AML-193 (cell line): ENCODE data around the gene NECAP2.

ENCODE experiments used
- DNase-seq, 2 experiments: peaks; one replicate each; lab custom pipeline; 2025; lab: John Stamatoyannopoulos, UW

The NECAP2 gene, protein sequence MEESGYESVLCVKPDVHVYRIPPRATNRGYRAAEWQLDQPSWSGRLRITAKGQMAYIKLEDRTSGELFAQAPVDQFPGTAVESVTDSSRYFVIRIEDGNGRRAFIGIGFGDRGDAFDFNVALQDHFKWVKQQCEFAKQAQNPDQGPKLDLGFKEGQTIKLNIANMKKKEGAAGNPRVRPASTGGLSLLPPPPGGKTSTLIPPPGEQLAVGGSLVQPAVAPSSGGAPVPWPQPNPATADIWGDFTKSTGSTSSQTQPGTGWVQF

DNA sequence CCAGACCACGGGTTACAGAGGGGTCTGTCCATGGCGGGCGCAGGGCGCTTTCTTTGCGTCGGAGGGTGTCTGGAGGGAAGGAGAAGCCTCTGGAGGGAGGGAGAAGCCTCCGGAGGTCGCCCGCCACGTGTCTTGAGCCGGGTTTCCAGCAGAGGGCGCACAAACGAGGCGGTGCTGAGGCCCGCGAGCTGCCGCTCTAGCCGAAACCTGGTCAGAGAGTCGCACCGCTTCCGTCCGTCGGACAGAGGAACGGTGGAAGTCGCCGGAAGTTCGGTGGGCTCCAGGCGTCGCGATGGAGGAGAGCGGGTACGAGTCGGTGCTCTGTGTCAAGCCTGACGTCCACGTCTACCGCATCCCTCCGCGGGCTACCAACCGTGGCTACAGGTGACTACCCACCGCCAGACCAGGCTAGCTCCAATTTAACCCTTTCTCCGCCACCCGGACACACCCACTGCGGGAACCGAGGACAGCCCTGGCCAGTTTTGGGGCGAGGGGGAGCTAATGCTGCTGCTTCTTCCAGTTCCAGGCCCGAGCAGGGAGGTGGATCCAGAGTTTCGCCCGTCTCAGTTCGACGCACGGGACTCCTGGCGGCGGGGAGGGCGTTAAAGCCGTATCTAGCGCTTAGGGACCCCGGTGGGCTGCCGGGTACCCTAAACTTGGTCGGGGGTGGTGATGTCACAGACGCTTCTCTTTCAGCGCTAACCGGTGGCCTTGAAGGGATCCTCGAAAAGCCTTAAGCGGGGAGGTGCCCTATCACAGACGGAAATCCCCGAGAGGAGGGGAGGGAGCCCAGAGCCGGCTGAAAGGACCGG is at the start of gene NECAP2:
Gene NECAP2, plus strand, starts transcription at position 255 of the 812 bp plus-strand sequence. Its CDS starts 38 bp downstream, at position 293.
- peak; percentile 88 to 91 for DNase-seq

DNA sequence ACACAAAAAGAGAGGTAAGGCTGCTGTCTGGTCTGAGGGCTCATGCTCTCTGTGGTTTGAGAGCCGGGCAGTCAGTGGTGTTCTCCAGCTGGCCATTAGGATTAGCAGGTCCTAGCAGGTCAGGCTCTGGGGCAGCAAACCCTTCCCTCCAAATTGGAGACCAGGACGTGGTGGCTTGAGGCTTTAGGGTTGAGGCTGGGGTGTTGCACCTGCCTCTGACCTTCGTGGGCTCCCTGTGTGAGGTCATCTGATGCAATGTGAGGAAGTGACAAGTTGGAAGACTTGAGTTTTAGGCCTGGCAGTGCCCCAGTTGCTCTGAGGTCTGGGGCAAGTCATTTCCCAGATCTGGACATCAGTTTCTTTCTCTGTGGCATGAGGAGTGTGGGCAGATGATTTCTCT is 49.1 kb upstream of the NECAP2 start:
- peak; percentile 43 to 49 for DNase-seq

DNA sequence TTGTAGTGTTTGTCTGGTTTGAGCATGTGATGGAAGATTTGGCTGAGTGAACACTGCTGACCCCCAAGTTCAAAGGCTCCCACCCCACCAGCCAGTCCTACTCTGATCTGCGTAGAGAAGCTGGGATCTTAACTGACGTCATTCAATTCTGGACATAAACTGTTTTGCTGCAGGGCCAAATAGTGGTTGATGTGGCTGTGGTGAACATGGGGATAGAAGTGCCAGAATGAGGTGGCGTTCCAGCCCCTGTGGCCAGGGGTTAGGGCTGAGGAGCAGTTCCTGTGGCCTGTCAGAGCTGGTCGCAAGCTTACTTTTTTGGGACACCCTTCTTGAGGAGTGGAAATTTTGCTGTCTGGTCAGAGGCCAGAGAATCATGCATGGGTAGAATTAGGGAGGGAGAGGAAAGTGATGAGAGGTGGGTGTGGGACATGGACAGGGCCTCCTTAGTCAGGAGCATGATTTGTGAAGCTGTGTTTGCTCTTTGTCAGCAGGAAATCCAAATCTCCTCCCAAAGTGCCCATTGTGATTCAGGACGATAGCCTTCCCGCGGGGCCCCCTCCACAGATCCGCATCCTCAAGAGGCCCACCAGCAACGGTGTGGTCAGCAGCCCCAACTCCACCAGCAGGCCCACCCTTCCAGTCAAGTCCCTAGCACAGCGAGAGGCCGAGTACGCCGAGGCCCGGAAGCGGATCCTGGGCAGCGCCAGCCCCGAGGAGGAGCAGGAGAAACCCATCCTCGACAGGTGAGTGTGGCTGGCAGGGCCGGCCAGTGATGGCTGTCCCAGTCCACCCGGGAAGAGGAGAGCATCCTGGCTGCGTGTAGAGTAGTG is 47.6 kb upstream of the NECAP2 start:
- no peak for DNase-seq

DNA sequence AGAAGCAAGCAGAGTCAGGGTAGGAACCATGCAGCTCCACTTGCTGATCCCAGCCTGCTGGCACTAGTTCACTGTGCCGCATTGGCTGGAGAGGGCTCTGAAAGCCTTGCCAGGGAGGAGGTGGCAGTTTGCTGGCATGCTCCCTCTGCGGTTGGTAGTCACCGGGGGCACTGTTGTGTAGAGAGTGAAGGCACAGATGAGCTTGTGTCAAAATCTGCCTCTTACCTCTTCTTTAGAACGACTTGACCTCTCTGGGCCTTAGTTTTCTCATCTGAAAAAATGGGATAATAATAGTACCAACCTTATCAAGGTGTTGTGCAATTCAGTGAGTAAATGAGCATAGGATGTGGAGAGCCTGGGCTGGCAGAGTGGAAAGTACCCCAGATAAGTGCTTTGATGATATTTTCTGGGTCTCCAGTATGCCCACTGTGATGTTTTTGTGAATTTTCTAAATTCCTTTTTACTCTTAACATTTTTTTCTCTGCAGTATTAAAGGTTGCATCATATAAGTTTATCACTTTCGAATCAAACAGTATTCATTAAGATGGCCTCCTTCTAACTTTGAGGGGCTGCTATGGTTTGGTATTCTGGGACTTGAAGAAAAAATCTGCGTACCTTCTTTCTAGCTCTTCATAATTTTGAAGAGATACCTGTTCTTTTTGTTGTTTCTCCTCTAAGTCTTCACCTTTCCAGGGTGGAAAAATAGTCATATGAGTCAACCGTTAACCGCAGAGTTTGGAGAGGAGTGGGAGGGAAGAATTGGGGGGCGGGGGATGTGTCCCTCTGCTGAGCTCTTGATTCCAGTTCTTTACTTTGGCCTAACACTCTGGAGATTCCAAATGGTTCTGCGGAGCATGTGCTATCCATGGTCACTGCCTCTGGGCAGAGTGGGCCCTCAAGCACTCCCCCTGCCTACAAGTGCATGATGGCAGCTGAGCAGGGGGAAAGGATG is 46.7 kb upstream of the NECAP2 start:
- DNase-seq: no peak

DNA sequence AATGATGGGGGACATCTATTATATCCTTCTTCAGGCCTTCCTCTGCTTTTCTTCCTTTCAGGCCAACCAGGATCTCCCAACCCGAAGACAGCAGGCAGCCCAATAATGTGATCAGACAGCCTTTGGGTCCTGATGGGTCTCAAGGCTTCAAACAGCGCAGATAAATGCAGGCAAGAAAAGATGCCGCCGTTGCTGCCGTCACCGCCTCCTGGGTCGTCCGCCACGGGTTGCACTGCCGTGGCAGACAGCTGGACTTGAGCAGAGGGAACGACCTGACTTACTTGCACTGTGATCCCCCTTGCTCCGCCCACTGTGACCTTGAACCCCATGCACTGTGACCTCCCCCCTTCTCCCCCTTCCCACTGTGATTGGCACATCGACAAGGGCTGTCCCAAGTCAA is 45.5 kb upstream of the NECAP2 start:
- no peak for DNase-seq

DNA sequence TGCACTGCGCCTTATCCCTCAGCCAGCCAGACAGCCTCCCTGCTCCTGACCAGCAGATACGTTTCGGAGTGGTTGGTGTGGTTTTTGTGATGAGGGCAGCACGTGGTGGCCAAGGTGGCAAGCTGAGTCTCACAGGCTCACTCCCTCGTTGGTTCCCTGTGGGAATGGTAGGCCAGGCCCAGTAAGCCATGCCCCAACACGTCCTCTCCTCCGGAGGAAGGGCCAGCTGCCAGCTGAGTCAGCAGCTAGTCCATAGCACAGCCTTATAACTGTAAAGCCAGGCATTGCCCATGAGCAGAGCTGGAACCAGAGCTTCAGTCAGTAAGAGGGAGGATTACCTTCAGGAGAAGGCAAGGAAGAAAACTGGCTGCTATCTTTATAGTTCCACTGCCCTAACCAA is 43.9 kb upstream of the NECAP2 start:
- no peak for DNase-seq

DNA sequence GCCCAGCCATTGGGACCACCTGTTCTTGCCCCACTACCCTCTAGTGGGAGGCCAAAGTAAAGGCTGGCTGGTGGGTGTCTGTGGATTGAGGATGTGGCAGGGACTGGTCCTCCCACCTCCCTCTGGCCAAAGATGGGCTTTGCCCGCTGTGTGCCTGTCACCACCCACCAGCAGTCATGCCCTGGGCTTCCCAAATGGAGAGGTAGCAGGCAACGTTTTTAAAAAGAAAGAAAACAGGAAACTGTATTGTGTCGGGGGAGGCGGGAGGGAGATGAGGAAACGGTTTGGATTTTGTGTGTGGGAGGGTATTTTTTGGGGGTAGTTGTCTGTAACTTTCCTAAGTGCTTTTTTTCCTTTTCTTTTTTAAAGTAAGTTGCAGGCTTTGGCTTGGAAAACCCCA is 43.4 kb upstream of the NECAP2 start:
- DNase-seq: no peak

DNA sequence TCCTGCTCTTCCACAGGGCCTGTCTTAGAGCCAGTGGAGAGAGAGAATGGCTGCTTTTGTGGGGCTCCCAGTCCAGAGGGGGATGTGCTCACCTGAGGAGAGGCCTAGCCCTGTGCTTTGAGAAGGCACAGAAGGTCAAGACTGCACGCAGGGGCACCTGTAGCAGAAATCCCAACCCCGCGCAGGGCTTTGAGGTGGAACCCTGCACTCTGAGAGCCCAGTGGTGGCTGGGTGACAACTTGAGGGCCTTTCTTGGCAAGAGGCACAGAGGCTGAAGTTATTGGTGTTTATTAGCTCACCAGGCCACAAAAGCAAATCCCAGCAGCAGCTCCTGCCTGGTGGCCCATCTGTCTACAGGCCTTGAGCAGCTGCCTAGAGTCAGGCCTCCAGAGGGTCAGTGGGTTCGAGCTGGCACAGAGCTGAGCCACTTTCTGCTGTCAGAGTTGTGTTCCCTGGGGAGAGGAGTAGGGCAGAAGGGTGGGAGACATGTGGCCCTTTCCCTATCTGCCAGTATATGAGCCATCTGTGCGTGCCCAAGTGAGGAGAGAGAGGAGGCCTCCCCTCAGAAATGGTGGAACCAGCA is 42.1 kb upstream of the NECAP2 start:
- DNase-seq: no peak

DNA sequence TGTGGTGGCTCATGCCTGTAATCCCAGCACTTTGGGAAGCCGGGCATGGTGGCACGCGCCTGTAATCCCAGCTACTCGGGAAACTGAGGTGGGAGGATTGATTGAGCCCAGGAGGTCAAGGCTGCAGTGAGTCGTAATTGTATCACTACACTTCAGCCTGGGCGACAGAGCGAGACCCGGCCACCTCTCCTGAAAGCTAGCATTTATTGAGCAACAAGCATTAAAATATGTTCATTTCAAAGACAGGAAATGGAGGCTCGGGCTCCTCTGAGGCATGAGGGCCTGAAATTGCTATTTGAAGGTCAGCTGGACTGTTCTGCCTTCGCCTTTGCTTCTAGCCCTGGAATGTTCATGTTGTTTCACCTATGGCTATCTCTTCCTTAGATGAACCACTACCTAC is 37.8 kb upstream of the NECAP2 start:
- no peak for DNase-seq

DNA sequence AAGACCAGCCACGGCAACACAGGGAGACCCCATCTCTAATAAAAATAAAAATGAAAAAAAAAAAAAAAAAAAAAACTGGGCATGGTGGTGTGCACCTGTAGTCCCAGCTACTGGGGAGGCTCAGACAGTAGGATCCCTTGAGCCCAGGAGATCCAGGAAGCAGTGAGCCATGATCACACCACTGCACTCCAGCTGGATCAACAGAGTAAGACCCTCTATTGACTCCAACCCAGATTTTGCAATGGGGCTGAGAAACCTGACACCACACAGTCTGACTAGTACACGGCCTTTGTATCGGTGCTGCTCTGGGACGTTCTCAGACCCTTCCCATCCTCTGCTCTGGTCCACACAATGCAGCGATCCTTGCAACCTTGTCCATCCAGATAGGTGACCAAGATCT is 35.1 kb upstream of the NECAP2 start:
- no peak for DNase-seq

DNA sequence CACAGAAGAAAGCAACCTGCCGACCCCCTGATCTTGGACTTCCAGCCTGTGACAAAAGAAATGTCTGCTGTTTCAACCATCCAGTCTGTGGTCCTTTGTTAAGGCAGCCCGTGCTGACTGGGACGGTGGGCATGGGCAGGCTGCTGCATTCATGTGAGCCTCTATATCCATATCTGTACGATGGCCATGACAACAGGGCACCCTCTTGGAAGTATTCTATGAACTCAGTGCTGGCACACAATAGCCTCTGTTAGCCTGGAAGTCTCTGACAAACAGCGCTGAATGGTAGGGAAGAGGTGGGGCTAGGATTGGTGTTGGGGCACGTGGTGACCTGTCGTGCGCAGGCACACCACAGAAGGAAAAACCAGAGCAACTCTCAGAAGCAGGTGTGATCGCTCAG is 33.7 kb upstream of the NECAP2 start:
- DNase-seq: no peak

DNA sequence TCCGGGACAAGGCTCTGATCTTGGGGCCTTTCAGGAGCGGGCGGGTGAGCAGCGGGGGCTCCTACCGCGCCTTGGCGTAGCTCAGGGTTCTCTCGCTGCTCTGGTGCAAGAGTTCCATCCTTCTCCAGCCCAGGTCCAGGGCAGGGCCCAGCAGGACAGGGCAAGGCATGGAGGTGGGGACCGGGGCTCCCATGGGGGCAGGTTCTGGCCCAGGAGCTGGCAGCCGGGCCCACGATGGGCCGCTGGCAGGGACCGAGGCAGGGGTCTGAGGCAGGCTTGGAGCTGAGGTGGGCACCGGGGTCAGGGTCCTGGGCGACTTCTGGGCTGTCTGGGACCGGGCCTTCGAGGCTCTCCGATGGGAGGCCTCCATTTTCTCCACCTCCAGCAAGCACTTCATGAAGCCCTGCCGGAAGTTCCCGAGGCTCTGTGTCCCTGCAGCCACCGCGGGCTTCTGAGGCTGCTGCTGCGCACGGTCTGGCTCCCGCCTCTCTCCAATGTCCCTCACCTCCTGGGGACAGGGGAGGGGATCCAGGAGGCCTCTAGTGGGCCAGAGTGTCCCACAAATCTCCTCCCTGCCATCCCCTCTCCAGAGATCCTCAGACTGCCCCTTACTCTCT is 30.9 kb upstream of the NECAP2 start:
- no peak for DNase-seq

DNA sequence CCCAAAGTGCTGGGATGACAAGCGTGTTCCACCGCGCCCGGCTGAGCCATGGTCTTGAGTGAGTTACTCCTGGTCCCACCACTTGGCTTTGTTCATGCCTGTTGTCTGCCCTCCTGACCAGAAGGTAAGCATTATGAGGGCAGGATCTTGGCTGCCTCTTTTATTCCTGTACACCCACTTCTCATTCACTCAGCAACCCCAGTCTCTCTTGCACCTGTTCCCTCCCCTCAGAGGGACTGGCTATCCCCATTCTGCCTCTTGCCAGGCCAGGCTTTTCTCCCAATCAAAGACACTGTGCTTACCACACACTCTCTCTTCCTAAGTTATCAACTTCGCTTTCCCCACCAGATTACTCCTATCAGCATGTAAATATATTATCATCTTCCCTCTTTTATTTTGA is 29.7 kb upstream of the NECAP2 start:
- no peak for DNase-seq

DNA sequence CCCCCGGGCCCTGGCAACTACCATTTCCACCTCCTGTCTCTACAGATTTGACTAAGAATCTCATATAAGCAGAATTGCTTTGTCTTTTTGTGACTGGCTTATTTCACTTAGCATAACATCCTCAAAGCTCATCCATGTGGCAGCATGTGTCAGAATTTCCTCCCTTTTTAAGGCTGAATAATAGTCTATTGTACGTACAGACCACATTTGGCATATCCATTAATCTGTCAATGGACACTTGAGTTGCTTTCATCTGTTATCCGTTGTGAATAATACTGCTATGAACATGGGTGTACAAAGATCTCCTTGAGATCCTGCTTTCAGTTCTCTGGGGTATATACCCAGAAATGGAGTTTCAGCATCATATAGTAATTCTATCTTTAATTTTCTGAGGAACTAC is 27.3 kb upstream of the NECAP2 start:
- DNase-seq: no peak

DNA sequence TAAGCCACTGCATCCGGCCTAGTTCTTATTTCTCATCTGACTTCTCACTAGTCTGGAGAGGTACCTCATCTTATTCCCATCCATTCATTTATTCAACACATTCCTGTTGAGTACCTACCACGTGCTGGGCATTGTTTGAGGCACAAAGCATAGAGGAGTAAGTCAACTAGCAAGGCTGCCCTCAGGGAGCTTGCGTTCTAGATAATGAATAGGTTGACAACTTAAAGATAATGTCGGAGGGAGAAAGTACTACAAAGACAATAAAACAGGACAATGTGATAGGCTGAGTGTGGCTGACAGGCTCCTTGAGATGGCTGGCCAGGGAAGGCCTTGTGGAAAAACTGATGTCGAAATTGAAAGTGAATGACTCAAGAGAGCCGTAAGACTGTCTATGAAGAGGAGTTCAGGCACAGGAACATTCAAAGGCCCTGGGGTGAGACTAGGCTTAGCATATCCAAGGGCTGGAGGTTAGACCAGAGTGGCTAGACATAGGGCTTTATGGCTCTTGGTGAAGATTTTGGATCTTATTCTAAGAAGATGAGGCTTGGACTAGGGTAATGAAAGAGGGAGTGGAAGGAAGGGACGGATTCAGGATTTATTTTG is 21.6 kb upstream of the NECAP2 start:
- no peak for DNase-seq

DNA sequence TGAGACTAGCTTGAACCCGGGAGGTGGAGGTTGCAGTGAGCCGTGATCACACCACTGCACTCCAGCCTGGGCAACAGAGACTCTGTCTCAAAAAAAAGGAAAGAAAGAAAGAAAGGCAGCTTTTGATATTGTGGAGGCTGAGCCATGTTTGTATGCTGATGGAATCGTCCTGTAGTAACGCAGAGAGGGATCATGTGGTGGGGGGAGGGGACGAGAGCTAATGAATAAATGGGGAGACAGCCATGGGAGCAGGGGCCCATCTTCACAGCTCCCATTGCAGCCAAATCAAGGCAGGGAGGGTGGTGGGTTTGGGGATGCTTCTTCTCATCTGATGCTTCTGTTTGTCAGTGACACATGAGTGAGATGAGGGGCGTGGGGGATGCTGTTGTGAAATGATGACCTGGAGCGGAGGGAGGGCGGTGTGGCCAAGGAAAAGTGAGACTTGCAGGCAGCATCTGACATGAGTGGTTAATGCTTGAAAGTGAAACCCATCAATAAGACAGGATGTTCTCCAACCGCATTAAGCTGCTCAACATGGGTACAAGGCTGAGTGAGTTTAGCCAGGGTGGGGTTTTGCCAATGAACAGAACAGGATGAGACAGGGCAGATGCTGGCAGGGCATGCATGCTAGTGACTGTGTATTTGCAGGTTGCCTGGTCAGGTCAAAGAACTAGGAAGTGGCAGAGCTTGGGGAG is 20.0 kb upstream of the NECAP2 start:
- DNase-seq: no peak

DNA sequence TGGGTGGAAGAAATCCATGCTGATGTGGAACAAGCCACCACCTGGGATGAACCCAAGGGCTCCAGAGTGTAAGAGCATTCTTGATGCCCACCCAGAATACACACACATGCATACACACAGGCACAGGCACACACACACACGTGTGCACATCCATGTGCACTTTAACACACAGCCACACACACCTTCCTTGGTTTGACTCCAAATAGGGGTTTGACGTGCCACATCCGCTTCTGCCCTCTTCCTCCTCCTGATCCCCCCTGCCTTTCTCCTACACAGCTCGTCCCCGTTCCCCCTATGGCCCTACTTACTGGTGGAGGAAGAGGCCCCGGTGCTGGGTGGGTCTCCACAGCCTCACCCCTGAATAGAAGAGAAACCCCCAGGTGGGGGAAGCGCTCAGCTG is 19.3 kb upstream of the NECAP2 start:
- no peak for DNase-seq

DNA sequence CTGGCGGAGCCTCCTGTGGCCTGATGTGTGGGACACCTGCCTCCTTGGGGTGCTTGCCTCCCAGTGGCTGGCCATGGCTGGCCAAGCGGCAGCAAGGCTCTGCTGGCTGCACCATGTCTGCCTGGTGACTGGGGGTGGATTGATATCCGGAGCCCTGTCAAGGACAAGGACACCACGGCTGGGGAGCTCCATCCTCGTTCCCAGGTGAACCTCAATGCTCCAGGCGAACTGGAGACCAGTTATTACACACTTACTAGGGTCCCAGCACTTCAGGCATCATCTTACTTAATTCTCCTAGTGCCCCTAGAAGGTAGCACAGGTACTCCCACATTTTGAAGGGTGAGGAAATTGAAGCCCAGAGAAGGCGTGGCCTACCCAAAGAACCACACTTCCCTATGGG is 18.5 kb upstream of the NECAP2 start:
- DNase-seq: no peak

DNA sequence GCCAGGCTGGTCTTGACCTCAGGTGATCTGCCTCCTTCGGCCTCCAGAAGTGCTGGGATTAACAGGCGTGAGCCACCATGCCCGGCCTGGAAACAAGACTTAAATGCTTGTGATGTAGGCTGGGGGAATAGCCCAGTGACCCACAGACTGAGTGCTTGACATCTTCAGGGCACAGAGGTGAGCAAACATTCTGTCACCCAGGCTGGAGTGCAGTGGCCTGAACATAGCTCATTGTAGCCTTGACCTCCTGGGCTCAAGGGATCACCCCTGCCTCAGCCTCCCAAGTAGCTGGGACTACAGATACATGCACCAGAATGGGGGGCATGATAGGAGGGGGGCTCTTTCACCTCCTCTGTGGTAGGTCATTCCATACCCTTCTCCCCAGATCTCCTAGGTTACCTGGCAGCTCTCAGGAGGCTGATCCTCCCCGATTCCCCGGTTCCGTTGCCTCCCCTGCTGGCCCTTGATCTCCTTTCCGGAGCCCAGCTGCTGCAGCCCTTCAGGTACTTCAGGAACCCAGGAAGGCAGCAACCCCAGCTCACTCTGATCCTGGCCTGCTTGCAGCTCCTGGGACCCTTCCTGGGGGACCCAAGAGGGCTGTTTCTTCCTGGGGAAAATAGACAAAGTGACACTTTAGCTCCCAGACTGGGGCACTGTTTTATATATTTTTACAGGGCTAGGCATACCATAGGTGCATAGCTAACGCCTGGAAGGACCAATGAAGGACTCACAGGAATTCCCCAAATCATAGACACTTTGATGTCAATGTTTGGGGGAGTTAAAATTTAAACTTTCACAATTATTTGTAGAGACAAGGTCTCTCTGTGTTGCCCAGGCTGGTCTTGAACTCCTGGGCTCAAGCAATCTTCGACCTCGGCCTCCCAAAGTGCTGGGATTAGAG is 15.1 kb upstream of the NECAP2 start:
- no peak for DNase-seq
